HG03378 (cell line): ENCODE results near the gene DOCK8.
"Not testable (repeated sequence)": the region's sequence is repeated elsewhere in the genome, so short reads cannot be mapped to it uniquely, and the experiment has no call there.

Experiments
- ATAC-seq: cut with Tn5 transposase; IDR thresholded peaks from one replicate; pipeline ENCODE4 v1.9.1; 2021; ENCODE audit warnings: mild to moderate bottlenecking, moderate library complexity; ENCODE audit not compliant: unreplicated experiment

DOCK8 gene

DNA sequence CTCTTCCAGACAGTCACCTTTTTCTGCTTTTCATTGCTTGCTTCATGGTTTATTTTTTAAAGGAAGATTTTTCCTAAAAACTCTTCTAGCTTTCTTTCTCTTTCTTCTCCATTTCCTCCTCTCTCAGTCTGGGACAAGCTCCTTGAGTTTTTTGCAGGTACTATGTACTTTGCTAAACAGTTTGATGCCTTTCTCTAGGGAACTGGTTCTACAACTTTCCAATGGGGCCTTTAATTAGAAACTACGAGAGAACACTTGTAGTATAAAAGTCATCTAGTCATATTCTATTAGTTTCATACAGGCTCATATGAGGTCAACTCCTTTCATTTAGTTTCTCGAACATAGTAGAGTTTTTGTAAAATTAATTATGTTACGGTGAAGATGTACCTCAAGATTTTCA is 189.6 kb downstream of the DOCK8 start:
- no peak for ATAC-seq

DNA sequence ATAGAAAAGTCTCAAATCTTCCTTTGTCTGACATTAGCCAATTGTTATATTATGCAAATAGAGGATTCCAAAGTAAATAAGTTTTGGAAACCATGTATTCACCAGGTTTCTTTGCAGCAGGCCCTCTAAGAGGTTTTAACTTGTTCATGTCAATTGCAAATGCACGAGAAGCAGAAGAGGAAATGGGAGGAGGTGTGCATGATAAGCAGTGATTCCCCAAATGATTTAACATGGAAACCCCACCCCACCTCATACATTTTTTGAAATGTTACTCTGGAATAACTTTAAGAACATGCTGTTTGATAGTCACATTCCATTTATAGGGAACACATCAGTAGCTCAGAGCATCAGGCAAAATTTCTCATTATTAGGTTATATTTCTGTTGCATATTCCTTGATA is 190.7 kb downstream of the DOCK8 start:
- ATAC-seq = no peak

DNA sequence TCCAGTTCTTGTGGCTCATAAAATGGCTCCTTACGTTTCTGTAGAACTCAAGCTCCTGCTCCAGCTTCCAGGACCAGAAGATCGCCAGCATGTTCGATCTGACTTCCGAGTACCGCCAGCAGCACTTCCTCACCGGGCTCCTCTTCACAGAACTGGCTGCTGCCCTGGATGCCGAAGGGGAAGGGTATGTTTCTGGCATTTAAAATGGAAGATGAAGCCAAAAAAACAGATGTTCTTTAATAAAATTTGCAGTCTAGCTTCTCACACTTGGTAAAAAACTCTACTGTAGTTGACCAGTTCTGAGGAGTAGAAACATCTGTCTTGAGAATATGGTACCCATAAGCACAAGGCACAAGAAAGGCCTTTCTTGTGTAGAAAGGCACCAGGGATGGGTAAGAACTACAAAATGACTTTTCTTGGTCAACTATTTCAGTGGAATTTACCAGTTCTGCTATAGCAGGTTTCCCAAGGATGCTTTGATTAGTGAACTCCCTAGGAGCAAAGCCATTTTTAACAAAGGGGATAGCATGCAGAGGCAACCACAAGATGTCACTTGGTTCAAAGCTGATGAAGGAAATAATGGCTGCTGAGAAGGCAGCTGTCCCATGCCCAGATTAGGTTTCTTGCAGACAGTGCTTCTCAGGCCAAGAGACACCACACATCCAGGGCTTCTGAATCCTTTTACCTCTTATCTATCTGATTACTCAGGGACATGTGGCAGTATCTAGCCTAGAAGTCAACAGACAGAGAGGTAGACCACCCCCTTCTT is 192.4 kb downstream of the DOCK8 start:
- no peak for ATAC-seq

DNA sequence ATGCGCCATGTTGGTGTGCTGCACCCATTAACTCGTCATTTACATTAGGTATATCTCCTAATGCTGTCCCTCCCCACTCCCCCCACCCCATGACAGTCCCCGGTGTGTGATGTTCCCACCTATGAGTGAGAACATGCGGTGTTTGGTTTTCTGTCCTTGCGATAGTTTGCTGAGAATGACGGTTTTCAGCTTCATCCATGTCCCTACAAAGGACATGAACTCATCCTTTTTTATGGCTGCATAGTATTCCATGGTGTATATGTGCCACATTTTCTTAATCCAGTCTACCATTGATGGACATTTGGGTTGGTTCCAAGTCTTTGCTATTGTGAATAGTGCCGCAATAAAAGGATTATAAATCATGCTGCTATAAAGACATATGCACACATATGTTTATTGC is 195.0 kb downstream of the DOCK8 start:
- ATAC-seq = not testable (repeated sequence)

DNA sequence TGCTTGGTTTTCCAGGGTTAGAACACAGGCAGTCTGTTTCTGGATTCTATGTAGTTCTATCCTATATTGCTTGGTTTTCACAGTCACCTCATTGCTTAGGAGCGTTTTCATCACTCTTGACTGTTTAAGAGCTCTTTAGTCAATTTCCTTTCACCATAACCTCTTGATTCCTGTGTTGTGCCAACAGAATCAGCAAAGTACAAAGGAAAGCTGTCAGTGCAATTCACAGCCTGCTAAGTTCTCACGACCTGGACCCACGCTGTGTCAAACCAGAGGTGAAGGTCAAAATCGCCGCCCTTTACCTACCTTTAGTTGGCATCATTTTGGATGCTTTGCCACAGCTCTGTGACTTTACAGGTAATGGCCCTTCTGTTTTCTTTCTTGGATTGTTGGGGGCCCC is 199.9 kb downstream of the DOCK8 start:
- no peak for ATAC-seq

DNA sequence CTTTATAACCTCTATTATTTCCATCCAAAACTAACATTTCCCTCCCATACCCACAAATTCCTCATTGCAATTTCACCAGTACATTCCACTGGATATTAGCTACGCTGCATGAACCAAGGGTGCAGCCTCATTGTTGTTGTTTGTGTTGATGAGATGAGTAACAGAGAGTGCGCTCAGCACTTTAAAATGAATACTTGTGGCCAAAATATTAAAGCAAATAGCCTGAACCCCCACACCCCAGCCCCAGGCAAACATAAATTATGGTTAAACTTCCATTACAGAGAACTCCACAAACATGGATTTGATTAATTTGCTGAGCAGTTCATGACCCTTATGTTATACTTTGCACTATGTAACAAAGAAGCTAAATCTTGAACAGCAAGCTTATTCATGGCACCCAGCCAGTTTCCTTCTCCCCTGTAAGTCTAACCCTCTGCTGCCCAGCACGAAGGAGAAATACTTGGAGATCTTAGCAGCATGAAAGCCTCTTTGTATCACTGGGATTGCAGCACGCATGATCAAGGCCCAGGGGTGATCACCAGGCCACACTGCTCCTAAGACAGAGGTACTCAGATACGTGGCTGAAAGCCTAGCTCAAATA is 205.0 kb downstream of the DOCK8 start:
- no peak for ATAC-seq

DNA sequence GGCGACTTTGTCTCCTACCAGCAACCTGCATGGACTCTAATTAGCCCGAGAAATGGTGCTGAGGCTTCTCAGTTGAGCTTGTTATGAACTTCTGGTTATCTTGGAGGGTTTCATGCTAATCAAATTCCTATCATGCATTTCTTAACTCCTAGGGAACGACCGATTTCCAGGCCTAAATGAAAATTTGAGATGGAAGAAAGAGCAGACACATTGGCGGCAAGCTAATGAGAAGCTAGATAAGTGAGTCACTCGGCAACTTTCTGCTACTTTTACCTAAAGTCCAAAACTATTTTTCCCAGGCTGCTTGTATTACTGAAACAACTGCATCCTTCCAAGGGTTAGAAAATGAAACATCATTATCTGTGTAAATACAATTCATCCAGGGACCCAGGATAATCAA is 207.2 kb downstream of the DOCK8 start:
- no peak for ATAC-seq

DNA sequence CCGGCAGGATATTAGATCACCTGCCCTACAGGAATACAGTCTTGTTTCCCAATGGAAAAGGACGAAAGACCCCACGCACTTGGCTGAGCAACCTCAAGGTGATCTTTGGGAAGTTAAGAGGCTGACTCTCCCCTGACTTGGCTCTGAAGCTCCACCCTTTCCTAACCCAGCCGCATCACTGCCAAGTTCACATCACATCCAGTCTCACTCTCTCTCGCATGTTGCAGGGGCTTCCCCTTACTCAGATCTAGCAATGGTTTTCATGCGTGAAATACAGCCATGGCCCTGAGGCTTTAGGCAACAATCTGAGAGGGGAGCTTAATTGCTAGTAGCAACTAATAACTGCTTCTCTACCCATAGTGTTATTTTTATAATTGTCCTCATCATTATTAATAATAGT is 211.6 kb downstream of the DOCK8 start:
- ATAC-seq = no peak

DNA sequence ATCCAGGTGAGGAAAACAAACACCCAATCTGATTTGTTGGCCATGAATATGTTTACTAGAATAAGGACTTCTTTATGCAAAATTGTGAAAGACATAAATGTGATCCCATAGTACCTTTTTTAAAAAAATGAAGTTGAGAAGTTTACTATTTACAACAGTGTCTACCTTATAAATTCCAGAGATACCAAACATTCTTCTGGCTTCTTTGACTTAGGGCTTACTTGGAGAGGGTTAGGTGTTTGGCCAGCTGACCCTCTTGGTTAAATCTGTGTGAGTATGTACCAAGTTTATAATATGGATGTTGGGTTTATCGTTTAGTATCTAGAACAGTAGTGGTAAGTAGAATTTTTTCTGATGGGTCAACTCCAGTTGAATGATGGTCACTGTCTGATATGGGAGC is 212.3 kb downstream of the DOCK8 start:
- no peak for ATAC-seq

DNA sequence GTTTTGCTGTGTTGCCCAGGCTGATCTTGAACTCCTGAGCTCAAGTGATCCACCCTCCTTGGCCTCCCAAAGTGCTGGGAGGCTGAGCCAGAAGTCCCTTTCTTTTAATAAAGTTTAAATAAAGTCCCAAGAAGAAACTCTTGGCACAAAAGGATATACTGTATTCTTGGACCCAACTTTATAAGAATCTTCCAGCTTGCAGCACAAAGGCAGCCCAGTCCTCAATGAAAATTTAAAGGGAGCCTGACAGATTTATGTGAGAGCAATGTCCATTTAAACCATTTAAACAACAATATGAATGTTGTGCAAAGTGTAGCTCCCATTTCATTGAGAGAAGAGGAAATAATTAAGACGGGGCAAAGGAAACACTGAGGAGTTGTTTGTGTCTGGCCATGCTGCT is 217.0 kb downstream of the DOCK8 start:
- no peak for ATAC-seq

DNA sequence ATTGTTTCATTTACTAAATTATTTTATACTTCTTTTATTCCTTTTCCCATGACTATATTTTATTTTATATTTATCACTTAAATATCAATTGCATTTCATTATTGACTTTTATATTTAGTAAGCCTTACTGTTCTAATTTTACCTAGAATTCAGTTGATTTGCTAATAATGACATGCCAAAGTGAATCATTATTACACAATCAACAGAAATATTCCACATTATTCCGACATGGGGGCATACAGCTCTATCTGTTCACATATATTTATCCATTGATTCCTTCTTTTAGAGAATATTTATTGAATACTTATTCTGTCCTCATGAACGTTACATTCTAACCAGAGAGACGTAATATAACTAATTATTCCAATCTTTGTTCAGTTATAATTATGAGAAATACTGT is 221.8 kb downstream of the DOCK8 start:
- no peak for ATAC-seq

DNA sequence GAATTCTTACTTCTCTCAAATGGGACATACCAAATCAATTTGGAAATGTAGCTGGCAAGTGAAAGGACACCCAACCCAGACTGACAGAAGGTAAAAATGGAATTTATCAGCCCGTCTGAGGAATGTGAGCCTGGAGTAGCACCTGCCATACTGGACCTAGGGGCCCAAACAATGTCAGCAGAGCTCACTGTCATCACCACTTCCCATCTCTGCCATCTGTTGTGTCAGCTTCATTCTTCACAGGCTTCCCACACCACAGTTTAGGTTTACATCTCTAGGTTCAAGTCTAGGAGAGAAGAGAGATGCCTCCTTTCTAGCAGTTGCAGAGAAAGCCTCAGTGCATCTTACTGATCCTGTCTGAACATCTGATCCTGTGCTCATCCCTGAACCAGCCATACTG is 222.4 kb downstream of the DOCK8 start:
- no peak for ATAC-seq

DNA sequence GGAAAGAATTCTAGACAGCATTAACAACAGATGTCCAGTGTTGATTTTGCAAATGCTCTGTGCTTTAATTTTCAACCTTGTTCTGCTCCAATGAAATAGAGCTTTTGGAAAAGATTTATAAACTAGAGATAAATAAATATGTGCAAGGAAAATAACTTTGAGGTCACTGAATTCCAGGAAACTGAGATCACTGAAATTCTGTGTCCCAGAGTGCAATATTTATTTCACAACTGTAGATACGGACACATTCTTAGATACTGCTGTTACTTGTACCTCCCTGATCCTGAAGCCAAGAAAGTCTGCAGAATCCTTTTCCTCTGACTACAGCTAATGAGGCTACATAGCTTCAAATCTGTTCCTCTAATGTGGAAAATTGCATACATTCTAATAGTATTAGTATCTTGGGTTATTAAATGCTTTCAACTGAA is 222.9 kb downstream of the DOCK8 start:
- ATAC-seq = no peak

DNA sequence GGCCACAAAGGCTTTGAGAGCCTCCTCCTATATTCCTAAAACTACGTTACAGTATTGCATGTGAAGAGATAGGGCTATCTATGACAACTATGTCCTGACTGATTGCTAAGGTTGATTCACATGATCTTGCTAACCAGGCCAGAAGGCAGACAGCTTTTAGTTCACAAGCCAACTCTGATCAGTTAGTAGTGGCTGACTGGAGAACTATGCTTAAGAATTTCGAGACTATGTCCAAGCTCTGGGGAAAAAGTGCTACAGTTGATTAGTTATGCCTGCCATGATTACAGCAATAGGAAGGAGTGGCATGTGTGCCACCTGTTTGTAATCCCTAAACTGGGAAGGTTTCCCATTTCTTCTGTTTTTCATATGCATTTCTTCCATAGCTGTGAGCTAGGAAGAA is 223.4 kb downstream of the DOCK8 start:
- no peak for ATAC-seq

DNA sequence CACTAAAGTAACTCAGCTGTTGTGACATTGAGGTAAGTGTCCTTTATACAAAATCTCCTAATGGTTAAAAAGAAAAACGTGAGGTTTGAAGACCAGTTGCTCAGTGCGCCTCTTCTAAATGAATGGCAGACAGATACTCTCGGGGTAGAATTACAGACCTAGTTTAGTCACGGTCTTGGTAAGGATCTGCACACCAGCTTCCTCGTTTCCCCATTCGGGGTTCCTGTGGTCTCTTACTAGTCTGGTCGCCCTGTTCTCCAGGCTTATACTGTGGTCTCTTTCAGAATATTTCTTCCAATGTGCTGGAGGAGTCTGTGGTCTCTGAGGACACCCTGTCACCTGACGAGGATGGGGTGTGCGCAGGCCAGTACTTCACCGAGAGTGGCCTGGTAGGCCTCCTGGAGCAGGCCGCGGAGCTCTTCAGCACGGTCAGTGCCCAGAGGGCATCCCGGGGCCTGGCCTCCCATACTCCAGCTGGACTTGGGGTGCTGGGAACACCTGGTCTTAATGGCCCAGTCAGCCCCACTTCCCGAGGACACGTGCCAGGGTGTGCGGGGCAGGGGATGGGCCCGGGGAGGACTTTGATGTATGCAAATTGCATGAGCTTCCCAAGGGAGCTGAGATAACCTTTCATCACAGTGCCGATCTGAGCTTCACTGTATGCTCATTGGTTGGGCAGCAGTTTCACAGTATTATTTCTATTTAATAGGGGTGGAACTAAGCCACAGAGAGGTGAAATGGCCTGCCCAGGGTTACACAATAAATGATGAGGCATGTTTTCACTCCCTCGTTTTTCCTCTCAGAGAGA is 224.5 kb downstream of the DOCK8 start:
- no peak for ATAC-seq

DNA sequence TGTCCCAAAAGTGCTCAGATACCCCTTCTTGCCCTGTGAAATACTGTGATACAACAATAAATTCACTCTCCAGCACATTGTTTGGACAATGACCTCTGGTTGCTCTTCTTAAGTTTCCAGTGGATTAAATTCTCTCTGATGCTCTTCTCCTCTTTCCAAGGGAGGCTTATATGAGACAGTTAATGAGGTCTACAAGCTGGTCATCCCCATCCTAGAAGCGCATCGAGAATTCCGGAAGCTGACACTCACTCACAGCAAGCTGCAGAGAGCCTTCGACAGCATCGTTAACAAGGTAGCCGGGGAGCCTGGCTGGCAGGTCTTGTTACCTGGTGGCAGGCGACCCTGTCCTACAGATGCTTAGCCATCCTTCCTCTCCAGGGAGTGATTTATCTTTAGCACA is 226.5 kb downstream of the DOCK8 start:
- no peak for ATAC-seq

DNA sequence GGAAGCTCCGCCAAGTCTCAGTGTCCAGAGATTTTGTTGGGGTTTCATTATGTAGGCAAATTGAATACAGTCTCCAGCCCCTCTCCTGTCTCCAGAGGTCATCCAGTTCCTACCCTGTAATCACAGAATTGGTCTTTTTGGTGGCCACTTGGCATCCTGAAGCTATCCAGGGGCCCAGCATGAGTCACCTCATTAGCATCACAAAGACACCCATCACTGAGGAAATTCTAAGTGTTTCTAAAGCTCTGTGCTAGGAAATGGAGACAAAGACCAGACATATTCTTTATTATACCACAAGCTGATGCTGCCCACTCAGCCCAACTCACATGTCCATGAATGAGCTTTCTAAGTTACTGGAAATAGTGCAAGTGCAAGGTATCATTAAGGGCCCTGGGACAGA is 229.9 kb downstream of the DOCK8 start:
- no peak for ATAC-seq

DNA sequence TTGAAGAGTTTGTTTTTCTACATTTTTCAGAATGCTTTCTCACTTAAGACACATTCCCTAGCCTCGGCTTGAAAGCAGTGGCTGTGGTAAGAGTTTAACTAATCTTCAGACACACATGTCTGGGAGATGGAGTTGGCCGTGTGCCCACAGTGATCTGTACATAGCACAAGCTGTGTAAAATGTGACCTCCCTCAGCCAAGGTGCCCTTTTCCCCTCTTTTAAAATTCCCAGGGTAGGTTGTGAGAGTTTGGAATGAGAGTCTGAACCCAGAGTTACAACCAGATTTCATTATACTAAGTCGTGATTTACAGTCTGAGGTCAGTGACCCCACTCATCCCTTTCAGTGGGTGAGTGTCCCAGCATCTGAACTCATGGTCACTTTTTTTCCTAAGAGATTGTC is 230.4 kb downstream of the DOCK8 start:
- ATAC-seq = no peak

DNA sequence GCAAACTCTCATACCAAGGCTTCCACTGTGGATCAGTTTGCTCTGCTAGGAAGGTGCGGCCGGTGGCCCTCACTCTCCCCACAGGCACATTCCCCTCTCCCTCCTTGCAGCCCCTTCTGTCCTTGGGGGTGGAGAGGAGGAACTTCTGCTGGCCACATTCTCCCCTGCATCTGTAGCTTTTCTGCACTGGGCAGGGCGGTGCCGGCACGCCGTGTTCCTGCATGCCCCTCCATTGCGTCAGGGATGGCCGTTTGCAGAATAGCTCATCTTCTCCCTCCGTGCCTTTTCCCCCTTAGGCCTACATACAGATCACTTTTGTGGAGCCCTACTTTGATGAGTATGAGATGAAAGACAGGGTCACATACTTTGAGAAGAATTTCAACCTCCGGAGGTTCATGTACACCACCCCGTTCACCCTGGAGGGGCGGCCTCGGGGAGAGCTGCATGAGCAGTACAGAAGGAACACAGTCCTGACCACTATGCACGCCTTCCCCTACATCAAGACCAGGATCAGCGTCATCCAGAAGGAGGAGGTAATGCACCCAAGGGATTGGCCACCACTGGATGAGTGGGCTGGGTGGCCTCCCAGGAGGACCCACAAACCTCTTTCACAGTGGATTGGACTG is 231.5 kb downstream of the DOCK8 start:
- ATAC-seq = no peak

DNA sequence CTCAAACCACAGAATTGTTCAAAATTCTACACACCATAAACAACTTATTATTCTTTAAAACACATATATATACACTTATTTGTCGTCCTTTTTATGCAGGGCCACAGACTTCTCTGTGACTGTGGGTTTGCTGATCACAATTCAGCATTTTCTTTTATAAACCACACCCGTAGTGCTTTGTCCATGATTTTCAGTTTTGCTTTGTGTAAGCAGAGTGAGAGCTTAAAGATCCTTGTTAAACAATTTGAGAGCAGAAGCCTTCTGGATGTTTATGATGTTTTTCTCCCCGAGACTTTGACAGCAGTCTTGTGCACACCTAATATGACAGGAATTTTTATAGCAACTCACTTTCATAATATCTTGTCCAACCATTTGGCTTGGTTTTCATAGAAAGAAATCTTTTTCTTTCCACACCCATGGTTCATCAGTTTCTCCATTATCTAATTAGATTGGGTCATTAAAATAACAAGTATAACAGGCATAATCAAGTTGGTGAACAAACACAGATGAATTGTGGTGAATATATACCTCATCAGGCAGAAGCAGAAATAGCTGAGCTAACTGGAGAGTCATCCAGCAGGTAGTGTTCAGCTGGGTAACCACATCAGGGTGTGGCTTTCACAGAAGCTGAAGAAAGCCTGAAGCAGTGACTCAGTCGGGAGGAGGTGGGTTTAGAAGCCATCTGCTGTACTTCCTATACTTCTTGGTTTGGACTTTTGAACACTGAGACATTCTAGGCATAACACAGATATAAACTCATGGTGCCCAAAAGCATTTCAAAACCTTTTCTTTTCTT is 232.8 kb downstream of the DOCK8 start:
- ATAC-seq = no peak

DNA sequence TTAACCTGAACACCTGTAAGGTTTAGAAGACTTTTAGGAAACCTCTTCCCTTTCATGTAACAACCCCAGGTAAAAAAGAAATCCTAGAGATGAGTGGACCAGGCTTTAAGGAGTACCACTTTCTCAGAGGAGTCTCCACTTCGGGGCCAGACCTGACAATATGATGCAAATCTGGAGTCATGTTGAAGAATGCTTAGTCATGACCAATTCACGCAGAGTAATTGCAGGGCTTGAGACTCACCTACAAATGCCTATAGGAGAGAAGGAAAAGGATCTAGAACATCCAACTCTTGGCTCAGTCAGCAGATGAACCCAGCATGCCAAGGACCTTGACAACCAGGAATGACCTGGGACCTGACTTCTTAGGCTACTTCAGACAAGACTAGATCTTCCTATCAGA is 235.4 kb downstream of the DOCK8 start:
- ATAC-seq = no peak
